ENCODE data around the gene TRIM34.

- TF ChIP-seq RAD21 (IDR thresholded peaks at IDR 0.05; ENCODE audit: low read depth) (no peak), POLR2A (IDR thresholded peaks at IDR 0.05; ENCODE audit: borderline replicate concordance, extremely low read depth, insufficient read depth, insufficient read length) (no peak), CTCF (IDR thresholded peaks at IDR 0.05 in 2 of 3, conservative IDR thresholded peaks at IDR 0.05 in 1 of 3; ENCODE audit: borderline replicate concordance in 1 of 3, insufficient read depth in 1 of 3, low read depth in 2 of 3, low read length in 2 of 3) (no peak), JUND (IDR thresholded peaks at IDR 0.05) (no peak), SIN3A (IDR thresholded peaks at IDR 0.05; ENCODE audit: low read depth) (no peak), TCF7L2 (IDR thresholded peaks at IDR 0.05; ENCODE audit: borderline replicate concordance, extremely low read depth, insufficient read depth, insufficient read length) (no peak), MAX (IDR thresholded peaks at IDR 0.05) (no peak), ATF3 (IDR thresholded peaks at IDR 0.05) (no peak)
Observed at GRCh38 chr11:5575152-5575551, 49.6 kb upstream of the TRIM34 start.

Measured in HCT116 (cell line).